Kidney glomerular epithelial cell (primary cell): ENCODE results near the gene NFATC2.

Source experiments
- DNase-seq: peaks from one replicate; lab custom pipeline; 2025; lab: John Stamatoyannopoulos, UW

The NFATC2 gene

GRCh38 chr20:51412951-51413481, 129.5 kb downstream of the NFATC2 start:
- DNase-seq, result no peak

GRCh38 chr20:51412333-51412871, 130.1 kb downstream of the NFATC2 start:
- no peak for DNase-seq

GRCh38 chr20:51411870-51412269, 130.6 kb downstream of the NFATC2 start:
- DNase-seq, result no peak

GRCh38 chr20:51410586-51411325, 131.8 kb downstream of the NFATC2 start:
- no peak for DNase-seq

GRCh38 chr20:51409192-51409880, 133.2 kb downstream of the NFATC2 start:
- DNase-seq, result no peak

- DNase-seq, result no peak
Measured at GRCh38 chr20:51404297-51405060, 138.0 kb downstream of the NFATC2 start.

- no peak for DNase-seq
Measured at GRCh38 chr20:51403466-51404220, 138.9 kb downstream of the NFATC2 start.

- no peak for DNase-seq
Measured at GRCh38 chr20:51402201-51402600, 140.3 kb downstream of the NFATC2 start.

- no peak for DNase-seq
Measured at GRCh38 chr20:51401496-51401895, 141.0 kb downstream of the NFATC2 start.

- no peak for DNase-seq
Measured at GRCh38 chr20:51400051-51400926, 142.2 kb downstream of the NFATC2 start.

GRCh38 chr20:51399006-51399890, 143.3 kb downstream of the NFATC2 start:
- no peak for DNase-seq

GRCh38 chr20:51398552-51398951, 144.0 kb downstream of the NFATC2 start:
- no peak for DNase-seq

GRCh38 chr20:51398083-51398482, 144.4 kb downstream of the NFATC2 start:
- no peak for DNase-seq

GRCh38 chr20:51397137-51397536, 145.4 kb downstream of the NFATC2 start:
- no peak for DNase-seq

GRCh38 chr20:51396365-51396909, 146.1 kb downstream of the NFATC2 start:
- no peak for DNase-seq

GRCh38 chr20:51394706-51395105, 147.8 kb downstream of the NFATC2 start:
- DNase-seq, result no peak

- DNase-seq, result no peak
Measured at GRCh38 chr20:51393571-51393970, 148.9 kb downstream of the NFATC2 start.

GRCh38 chr20:51392614-51393186, 149.8 kb downstream of the NFATC2 start:
- DNase-seq, result no peak

GRCh38 chr20:51391926-51392325, 150.6 kb downstream of the NFATC2 start:
- DNase-seq, result no peak
